ENCODE results near the gene INTS4. TPM values are rescaled to one million over a fixed set of nuclear protein-coding genes. Genes with fewer than 3 reads are reported as not detected.
"Not testable (repeated sequence)": the region's sequence is repeated elsewhere in the genome, so short reads cannot be mapped to it uniquely, and the experiment has no call there.

The INTS4 gene
- total RNA-seq (ENCODE audit: unreplicated experiment) = 40.9 TPM
- long read RNA-seq, transcript INTS4-209 (23 exons, 3,156 nt) = major isoform, 14 of 15 reads
- long read RNA-seq, partial matches to known transcripts = 0 of 15 reads
- long read RNA-seq, other reads (novel, unspliced or antisense) = 0 of 15 reads

DNA sequence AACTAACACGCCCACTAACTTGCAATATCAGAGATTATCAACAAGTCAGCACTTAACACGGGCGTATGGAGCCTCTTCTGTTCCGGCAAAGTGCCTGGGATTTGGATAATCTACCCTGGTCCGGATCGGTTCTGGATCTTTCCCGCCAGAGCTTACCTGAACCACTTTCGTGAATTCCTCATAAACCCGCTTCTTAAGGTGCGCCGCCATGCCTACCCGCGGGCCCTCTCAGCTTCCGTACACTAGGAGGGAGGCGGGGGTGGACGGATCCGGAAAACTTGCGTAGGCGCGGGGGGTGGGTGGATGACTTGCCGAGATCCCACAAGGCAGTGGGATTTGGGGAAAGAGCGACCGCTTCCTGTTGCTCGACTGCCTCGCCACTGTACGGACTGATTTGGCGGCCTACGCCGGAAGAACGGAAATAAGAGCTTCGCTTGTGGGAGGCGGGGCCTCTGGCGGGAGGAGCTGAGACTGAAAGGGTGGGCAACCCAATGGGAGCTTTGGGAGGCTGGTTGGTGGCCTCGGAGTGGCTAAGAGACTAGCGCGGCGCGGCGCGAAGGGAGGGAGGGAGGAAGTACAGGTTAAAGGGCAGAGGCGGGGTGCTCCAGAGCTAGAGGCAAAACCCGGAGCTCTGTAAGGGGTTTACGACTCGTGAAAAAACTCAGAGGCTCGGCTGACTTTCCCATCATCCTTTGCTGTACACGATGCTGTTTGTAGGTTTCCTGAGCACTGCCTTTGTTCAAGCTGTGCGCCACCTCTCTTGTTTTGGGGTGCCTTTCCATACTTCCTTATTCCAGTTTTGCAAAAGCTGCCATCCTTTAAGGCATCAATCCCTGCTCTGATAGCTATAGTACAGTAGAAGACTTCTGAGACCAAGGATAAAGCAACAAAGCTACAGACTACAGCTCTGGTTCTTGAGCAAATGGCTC lies at the start of gene INTS4:
TSS of gene INTS4 (minus strand) at position 235 of the 929 bp plus-strand sequence. CDS start at position 210, 25 bp downstream.
- H3K27ac Mint-ChIP-seq (ENCODE audit: unreplicated experiment) = peak within 1 kb of the TSS; percentile 89
- no peak for TF ChIP-seq CTCF (IDR thresholded peaks at IDR 0.05; ENCODE audit: unreplicated experiment)
- H3K4me3 Mint-ChIP-seq (ENCODE audit: unreplicated experiment) = peak within 1 kb of the TSS; percentile 97
- H3K27me3 Mint-ChIP-seq (ENCODE audit: unreplicated experiment) = no peaks in the 10 kb centered on the region
- H3K9me3 Mint-ChIP-seq (ENCODE audit: unreplicated experiment) = no peaks in the 10 kb centered on the region
- peaks cover 12% of the 10 kb centered on the region for H3K4me1 Mint-ChIP-seq (ENCODE audit: unreplicated experiment)
- DNase-seq (ENCODE audit: low spot score) = peak; percentile 95
- no peaks in the 10 kb centered on the region for H3K36me3 Mint-ChIP-seq (ENCODE audit: low read depth, unreplicated experiment)

DNA sequence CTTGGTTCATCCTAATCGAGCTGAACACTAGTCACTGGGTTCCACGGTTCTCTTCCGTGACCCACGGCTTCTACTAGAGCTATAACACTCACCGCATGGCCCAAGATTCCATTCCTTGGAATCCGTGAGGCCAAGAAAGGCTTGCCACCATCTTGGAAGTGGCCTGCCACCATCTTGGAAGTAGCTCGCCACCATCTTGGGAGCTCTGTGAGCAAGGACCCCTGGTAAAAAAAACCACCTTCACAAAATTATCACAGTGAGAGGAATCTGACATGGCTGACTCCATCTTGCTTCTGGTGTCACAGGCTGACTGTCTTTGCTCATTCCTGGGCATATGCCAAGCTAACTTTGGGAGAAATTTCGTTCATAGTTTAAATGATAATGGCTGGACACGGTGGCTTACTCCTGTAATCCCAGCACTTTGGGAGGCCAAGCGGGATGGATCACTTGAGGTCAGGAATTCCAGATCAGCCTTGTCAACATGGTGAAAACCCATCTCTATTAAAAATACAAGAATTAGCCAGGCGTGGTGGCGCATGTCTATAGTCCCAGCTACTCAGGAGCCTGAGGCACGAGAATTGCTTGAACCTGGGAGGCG lies 47.5 kb upstream of the INTS4 start:
- H3K27ac Mint-ChIP-seq (ENCODE audit: unreplicated experiment) = no peak overlapping the region
- H3K4me1 Mint-ChIP-seq (ENCODE audit: unreplicated experiment) = peaks cover 17% of the 10 kb centered on the region
- H3K4me3 Mint-ChIP-seq (ENCODE audit: unreplicated experiment) = no peak overlapping the region
- DNase-seq (ENCODE audit: low spot score) = no peak
- H3K36me3 Mint-ChIP-seq (ENCODE audit: low read depth, unreplicated experiment) = no peaks in the 10 kb centered on the region
- TF ChIP-seq CTCF (IDR thresholded peaks at IDR 0.05; ENCODE audit: unreplicated experiment) = no peak
- H3K9me3 Mint-ChIP-seq (ENCODE audit: unreplicated experiment) = no peaks in the 10 kb centered on the region
- peaks cover 9% of the 10 kb centered on the region for H3K27me3 Mint-ChIP-seq (ENCODE audit: unreplicated experiment)

DNA sequence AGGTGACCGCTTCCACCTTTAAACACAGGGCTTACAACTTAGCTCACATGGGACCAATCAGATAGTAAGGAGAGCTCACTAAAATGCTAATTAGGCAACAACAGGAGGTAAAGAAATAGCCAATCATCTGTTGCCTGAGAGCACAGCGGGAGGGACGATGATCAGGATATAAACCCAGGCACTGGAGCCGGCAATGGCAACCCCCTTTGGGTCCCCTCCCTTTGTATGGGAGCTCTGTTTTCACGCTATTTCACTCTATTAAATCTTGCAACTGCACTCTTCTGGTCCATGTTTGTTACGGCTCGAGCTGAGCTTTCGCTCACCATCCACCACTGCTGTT lies 46.9 kb upstream of the INTS4 start:
- H3K27me3 Mint-ChIP-seq (ENCODE audit: unreplicated experiment); H3K4me3 Mint-ChIP-seq (ENCODE audit: unreplicated experiment); H3K27ac Mint-ChIP-seq (ENCODE audit: unreplicated experiment); DNase-seq (ENCODE audit: low spot score); H3K36me3 Mint-ChIP-seq (ENCODE audit: low read depth, unreplicated experiment); H3K9me3 Mint-ChIP-seq (ENCODE audit: unreplicated experiment): not testable (repeated sequence)
- H3K4me1 Mint-ChIP-seq (ENCODE audit: unreplicated experiment) = peaks cover 16% of the 10 kb centered on the region

- Mint-ChIP-seq H3K4me1 (ENCODE audit: unreplicated experiment) (peaks cover 12% of the 10 kb centered on the region), H3K4me3 (ENCODE audit: unreplicated experiment) (no peak overlapping the region), H3K27me3 (ENCODE audit: unreplicated experiment) (peaks cover 9% of the 10 kb centered on the region), H3K36me3 (ENCODE audit: low read depth, unreplicated experiment) (no peaks in the 10 kb centered on the region), H3K27ac (ENCODE audit: unreplicated experiment) (no peak overlapping the region), H3K9me3 (ENCODE audit: unreplicated experiment) (no peaks in the 10 kb centered on the region)
- TF ChIP-seq CTCF (IDR thresholded peaks at IDR 0.05; ENCODE audit: unreplicated experiment) = no peak
- no peak for DNase-seq (ENCODE audit: low spot score)
Observed at GRCh38 chr11:78040691-78041379, 46.4 kb upstream of the INTS4 start.

- DNase-seq (ENCODE audit: low spot score) = peak; percentile 33
- H3K9me3 Mint-ChIP-seq (ENCODE audit: unreplicated experiment) = no peaks in the 10 kb centered on the region
- peaks cover 7% of the 10 kb centered on the region for H3K4me1 Mint-ChIP-seq (ENCODE audit: unreplicated experiment)
- no peak for TF ChIP-seq CTCF (IDR thresholded peaks at IDR 0.05; ENCODE audit: unreplicated experiment)
- peak overlapping the region; percentile 55 for H3K27ac Mint-ChIP-seq (ENCODE audit: unreplicated experiment)
- no peak overlapping the region for H3K4me3 Mint-ChIP-seq (ENCODE audit: unreplicated experiment)
- peaks cover 9% of the 10 kb centered on the region for H3K27me3 Mint-ChIP-seq (ENCODE audit: unreplicated experiment)
- no peaks in the 10 kb centered on the region for H3K36me3 Mint-ChIP-seq (ENCODE audit: low read depth, unreplicated experiment)
Observed at GRCh38 chr11:78039919-78040671, 45.6 kb upstream of the INTS4 start.
